Glomerular endothelial cell (primary cell): ENCODE data around the gene ETV7. TPM values are rescaled to one million over a fixed set of nuclear protein-coding genes. Genes with fewer than 3 reads are reported as not detected.
A peak's percentile ranks its signal among the peaks of the same experiment; 100 is the strongest.
"Not testable (repeated sequence)": the region's sequence is repeated elsewhere in the genome, so short reads cannot be mapped to it uniquely, and the experiment has no call there.

ENCODE experiments used
- DNase-seq: peaks from one replicate; pipeline ENCODE4 v3.0.0-alpha.2; 2011; ENCODE audit warnings: low read depth, low spot score; ENCODE audit errors: extremely low read depth
- total RNA-seq: library from RNA; depleted of rRNA; stranded (reverse); fragments of >200 nt; gene quantifications from 2 replicates; pipeline ENCODE4 v1.2.3, GENCODE V29; 2015

Gene ETV7
- total RNA-seq, 1 donor from 2014 or later = 2.5 TPM

- DNase-seq = no peak
These were observed 19.0 kb downstream of the ETV7 start for GRCh38 chr6:36368421-36368820.

- DNase-seq = no peak
These were observed 19.7 kb downstream of the ETV7 start for GRCh38 chr6:36367743-36368142.

GRCh38 chr6:36364669-36365479 lies 22.6 kb downstream of the ETV7 start:
- DNase-seq = no peak

- DNase-seq = not testable (repeated sequence)
These were observed 23.3 kb downstream of the ETV7 start for GRCh38 chr6:36364061-36364635.

GRCh38 chr6:36363371-36363752 lies 24.1 kb downstream of the ETV7 start:
- not testable (repeated sequence) for DNase-seq

GRCh38 chr6:36362551-36363370 lies 24.7 kb downstream of the ETV7 start:
- no peak for DNase-seq

GRCh38 chr6:36361071-36361470 lies 26.4 kb downstream of the ETV7 start:
- no peak for DNase-seq

GRCh38 chr6:36360241-36361054 lies 27.0 kb downstream of the ETV7 start:
- DNase-seq = peak; percentile 44

- DNase-seq = no peak
These were observed 29.1 kb downstream of the ETV7 start for GRCh38 chr6:36358226-36358915.

GRCh38 chr6:36357872-36358225 lies 29.6 kb downstream of the ETV7 start:
- no peak for DNase-seq

GRCh38 chr6:36355819-36356218 lies 31.6 kb downstream of the ETV7 start:
- no peak for DNase-seq

GRCh38 chr6:36353411-36353915 lies 34.0 kb downstream of the ETV7 start:
- no peak for DNase-seq

- DNase-seq = no peak
These were observed 34.9 kb downstream of the ETV7 start for GRCh38 chr6:36352477-36353157.

GRCh38 chr6:36350681-36351571 lies 36.5 kb downstream of the ETV7 start:
- peak; percentile 90 for DNase-seq

- peak; percentile 82 for DNase-seq
These were observed 37.4 kb downstream of the ETV7 start for GRCh38 chr6:36350082-36350481.

GRCh38 chr6:36349240-36349639 lies 38.2 kb downstream of the ETV7 start:
- no peak for DNase-seq

- DNase-seq = no peak
These were observed 39.8 kb downstream of the ETV7 start for GRCh38 chr6:36347621-36348020.

- no peak for DNase-seq
These were observed 40.8 kb downstream of the ETV7 start for GRCh38 chr6:36346486-36347273.
